Astrocyte of the spinal cord (primary cell): Measurements from ENCODE around the gene EXTL1.

Experiments
- DNase-seq: peaks from one replicate; pipeline ENCODE4 v3.0.0; 2011; ENCODE audit warnings: low read depth, low spot score
- H3K4me3 ChIP-seq: 2 replicates; pipeline ENCODE4 v1.5.1; 2011; ENCODE audit warnings: low read depth, mild to moderate bottlenecking, low read length, moderate library complexity
- CTCF ChIP-seq: IDR thresholded peaks from 2 replicates; pipeline ENCODE4 v1.5.1; 2012; ENCODE audit warnings: low read depth, mild to moderate bottlenecking, low read length, inconsistent platforms
- in situ Hi-C: cut with HindIII; loops from 2 replicates; pipeline ENCODE4 v1.10.0; 2017; ENCODE audit warnings: low sequenced_read_pairs

The EXTL1 gene

DNA sequence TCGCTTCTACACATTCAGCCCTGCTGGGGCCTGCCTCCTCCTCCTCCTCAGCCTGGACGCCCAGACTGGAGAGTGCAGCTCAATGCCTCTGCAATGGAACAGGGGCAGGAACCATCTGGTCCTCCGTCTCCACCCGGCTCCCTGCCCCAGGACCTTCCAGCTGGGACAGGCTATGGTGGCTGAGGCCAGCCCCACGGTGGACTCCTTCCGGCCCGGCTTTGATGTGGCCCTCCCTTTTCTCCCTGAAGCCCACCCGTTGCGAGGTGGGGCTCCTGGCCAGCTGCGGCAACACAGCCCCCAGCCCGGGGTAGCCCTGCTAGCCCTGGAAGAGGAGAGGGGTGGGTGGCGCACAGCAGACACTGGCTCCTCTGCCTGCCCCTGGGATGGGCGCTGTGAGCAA is 1.4 kb downstream of the EXTL1 start:
- DNase-seq: no peak
- TF ChIP-seq CTCF: no peak
- no peak overlapping the region for H3K4me3 ChIP-seq
- in situ Hi-C loops: no loop called here

DNA sequence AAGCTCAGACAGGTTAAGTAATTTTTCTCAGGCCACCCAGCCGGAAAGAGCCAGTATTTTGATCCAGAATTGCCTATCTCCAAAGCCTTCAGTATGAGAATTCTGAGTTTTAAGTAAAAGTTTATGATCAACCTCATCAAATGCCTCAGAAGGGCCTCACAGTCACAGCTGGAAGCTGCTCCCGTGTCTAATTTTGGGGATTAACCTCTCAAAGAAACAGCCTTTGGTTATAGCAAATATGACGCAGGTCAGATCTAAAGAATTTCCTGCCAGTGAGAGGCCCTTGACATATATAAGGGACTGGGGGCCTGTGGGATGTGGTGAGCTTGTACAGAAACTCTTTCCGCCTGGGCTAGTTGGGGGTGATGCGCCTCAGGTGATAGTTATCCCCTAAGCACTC is 2.3 kb downstream of the EXTL1 start:
- in situ Hi-C loops: no loop called here
- TF ChIP-seq CTCF: no peak
- DNase-seq: no peak
- H3K4me3 ChIP-seq: no peak overlapping the region

DNA sequence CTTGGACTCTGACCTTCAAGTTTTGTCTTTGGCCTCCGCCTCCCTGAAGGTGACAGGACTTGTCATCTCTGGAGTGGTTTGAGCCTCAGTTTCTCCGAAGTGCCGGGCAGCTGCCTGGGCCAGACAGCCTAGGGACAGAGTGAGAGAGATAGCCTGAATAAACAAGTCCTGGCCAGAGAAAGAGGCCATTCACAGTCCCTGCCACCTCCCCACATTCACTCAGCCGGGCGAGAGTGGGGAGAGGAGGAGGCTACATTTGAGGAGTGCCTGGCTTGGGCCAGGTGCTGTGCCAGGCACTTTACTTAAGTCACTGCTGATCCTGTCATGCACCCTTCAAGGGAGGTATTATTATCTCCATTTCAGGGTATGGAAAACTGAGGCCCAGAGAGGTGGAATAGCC is 3.5 kb downstream of the EXTL1 start:
- no peak overlapping the region for H3K4me3 ChIP-seq
- TF ChIP-seq CTCF: no peak
- no peak for DNase-seq
- in situ Hi-C loops: no loop called here

- DNase-seq: no peak
- no peak overlapping the region for H3K4me3 ChIP-seq
- no peak for TF ChIP-seq CTCF
- in situ Hi-C loops: no loop called here
Observed at GRCh38 chr1:26025517-26025916, 3.9 kb downstream of the EXTL1 start.

DNA sequence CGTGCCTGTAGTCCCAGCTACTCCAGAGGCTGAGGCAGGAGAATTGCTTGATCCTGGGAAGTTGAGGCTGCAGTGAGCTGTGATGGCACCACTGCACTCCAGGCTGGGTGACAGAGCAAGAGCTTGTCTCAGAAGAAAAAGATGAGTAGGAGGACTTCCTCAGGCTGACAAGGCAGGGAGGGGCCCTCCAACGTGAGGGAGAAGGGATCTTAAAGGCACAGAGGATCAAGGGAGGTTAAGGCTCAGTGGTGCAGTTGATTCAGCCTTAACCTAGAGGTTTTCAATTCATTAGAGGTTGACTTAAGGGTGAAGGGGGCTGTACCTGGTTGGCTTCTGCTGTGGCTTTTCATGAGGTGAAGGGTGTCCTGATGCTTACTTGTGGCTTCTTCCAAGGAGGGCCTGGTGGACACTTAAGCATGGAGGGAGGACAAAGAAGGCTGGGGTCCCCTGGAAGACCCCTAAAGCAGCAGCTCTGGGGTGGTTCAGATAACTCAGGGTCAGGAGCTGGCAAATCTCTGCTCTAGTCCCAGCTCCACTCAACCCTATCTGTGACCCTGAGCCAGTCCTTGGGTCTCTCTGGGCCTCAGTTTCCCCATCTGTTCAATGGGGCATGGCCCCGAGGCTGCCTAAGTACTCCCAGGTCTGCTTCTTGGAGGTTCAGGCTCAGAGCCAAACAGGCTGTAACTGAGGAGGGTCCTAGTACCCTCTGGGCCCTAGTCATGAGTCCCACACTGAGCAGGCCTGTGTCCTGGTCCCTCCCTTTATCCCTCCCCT is 6.3 kb downstream of the EXTL1 start:
- in situ Hi-C loops: no loop called here
- no peak overlapping the region for H3K4me3 ChIP-seq
- DNase-seq: no peak
- no peak for TF ChIP-seq CTCF

- in situ Hi-C loops: no loop called here
- DNase-seq: no peak
- TF ChIP-seq CTCF: no peak
- H3K4me3 ChIP-seq: no peak overlapping the region
Observed at GRCh38 chr1:26028490-26028980, 7.0 kb downstream of the EXTL1 start.
